ENCODE measurements around the gene ST3GAL3.

The ST3GAL3 gene

DNA sequence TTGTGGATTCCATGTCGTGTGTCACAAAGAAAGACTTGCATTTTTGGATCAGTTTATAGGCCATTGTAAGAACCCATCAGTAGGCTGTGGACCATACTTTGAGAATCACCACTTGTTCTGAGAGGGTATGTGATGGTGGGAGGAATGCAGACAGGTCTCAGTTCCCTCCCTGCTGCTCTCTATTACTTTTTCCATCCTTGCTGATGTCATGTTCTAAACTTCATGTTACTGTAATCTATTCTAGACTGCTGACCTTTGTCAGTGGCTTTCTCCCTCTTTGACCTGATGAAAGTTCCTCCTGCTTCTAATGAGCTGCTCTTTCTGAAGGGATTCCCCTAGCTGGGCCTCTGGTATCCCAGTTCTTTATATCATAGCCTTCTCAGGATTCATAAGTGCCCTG, 46.1 kb downstream of the ST3GAL3 start:
- Histone ChIP-seq H3K36me3 (ENCODE audit: control insufficient read depth, insufficient read depth, low read length) (no peaks in the 10 kb centered on the region), H3K4me1 (ENCODE audit: control insufficient read depth, insufficient read depth, low read length) (no peaks in the 10 kb centered on the region), H3K9me3 (ENCODE audit: control insufficient read depth, low read length) (no peaks in the 10 kb centered on the region), H3K4me3 (ENCODE audit: insufficient read depth, low read depth, low read length) (no peak overlapping the region), H3K27me3 (ENCODE audit: control insufficient read depth, insufficient read depth, low read length, poor library complexity, severe bottlenecking) (no peaks in the 10 kb centered on the region), H3K27ac (ENCODE audit: insufficient read depth, low read depth, low read length, poor library complexity, severe bottlenecking) (no peak overlapping the region)
- 86 to 90% methylated on average over 1 of the region's 1 CpG for WGBS, 2 experiments

DNA sequence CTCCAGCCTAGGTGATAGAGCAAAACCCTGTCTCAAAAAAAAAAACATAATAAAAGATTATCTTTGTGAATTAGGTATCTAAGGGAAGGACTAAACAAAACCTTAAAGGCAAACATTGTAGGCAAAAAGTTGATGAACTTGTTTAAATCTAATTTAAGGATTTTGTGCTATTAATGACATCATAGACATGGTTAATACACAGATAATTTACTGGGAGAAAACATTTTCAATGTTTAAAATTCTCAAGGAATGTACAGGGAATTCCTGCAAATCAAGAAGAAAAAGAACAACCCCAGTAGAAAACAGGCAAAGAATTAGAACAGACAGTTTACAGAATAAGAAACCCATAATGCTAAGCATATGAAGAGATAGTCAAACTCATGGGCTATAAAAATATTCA, 47.6 kb downstream of the ST3GAL3 start:
- no peaks in the 10 kb centered on the region for H3K27me3 ChIP-seq (ENCODE audit: control insufficient read depth, insufficient read depth, low read length, poor library complexity, severe bottlenecking)
- no peak overlapping the region for H3K27ac ChIP-seq (ENCODE audit: insufficient read depth, low read depth, low read length, poor library complexity, severe bottlenecking)
- H3K36me3 ChIP-seq (ENCODE audit: control insufficient read depth, insufficient read depth, low read length) = no peaks in the 10 kb centered on the region
- no peaks in the 10 kb centered on the region for H3K9me3 ChIP-seq (ENCODE audit: control insufficient read depth, low read length)
- H3K4me1 ChIP-seq (ENCODE audit: control insufficient read depth, insufficient read depth, low read length) = no peaks in the 10 kb centered on the region
- H3K4me3 ChIP-seq (ENCODE audit: insufficient read depth, low read depth, low read length) = no peak overlapping the region

DNA sequence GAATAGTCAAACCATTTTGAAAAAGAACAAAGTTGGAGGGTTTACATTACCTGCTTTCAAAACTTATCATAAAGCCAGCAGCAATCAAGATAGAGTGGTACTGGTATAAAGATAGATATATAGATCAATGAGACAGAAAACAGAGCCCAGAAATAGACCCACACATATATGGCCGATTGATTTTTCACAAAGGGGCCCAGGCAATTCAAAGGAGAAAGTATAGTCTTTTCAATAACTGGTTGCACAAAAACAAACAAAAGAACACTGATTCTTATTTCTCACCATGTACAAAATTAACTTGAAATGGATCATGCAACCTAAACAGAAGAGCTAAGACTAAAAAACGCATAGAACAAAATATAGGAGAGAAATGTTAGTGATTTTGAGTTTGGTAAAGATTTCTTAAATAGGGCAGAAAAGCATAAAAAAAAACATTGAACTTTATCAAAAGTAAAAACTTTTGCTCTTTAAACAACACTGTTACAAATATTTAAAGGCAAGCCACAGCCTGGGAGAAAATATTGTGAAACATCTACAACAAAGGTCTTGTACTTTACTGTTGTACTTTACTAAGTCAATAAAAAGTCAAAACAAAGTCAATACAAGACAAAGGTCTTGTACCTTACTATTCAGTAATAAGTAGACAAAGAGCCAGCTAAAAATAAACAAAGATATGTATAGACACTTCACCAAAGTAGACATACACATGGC, 50.2 kb downstream of the ST3GAL3 start:
- no peaks in the 10 kb centered on the region for H3K36me3 ChIP-seq (ENCODE audit: control insufficient read depth, insufficient read depth, low read length)
- H3K4me3 ChIP-seq (ENCODE audit: insufficient read depth, low read depth, low read length) = no peak overlapping the region
- H3K4me1 ChIP-seq (ENCODE audit: control insufficient read depth, insufficient read depth, low read length) = no peaks in the 10 kb centered on the region
- no peaks in the 10 kb centered on the region for H3K9me3 ChIP-seq (ENCODE audit: control insufficient read depth, low read length)
- no peaks in the 10 kb centered on the region for H3K27me3 ChIP-seq (ENCODE audit: control insufficient read depth, insufficient read depth, low read length, poor library complexity, severe bottlenecking)
- H3K27ac ChIP-seq (ENCODE audit: insufficient read depth, low read depth, low read length, poor library complexity, severe bottlenecking) = no peak overlapping the region
- 95 to 100% methylated on average over 2 of the region's 2 CpGs for WGBS, 2 experiments

DNA sequence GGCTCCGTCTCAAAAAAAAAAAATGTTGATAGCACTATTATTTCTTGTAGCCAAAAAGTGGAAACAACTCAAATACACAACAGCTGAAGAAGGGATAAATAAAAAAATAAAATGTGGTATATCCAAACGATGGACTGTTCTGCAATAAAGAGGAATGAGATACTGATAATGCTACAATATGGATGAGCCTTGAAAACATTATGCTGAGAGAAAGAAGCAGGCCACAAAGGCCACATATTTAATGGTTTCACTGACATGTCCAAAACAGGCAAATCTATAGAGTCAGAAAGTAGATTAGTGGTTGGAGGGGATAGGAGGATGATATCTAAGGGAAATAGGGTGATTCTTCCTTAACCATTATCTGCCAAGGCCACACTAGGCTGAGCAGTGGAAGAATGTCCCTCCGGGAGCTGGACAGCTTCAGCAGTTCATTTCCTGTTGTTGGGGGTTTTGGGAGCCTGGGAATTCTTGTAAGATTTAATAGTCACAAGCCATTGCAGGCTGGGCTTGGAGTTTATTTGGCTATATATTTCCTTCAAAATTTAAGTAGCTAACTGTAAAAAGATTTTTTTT, 53.5 kb downstream of the ST3GAL3 start:
- WGBS, 2 experiments = 93% methylated on average over 2 to 3 of the region's 3 CpGs
- H3K9me3 ChIP-seq (ENCODE audit: control insufficient read depth, low read length) = no peaks in the 10 kb centered on the region
- no peaks in the 10 kb centered on the region for H3K27me3 ChIP-seq (ENCODE audit: control insufficient read depth, insufficient read depth, low read length, poor library complexity, severe bottlenecking)
- no peaks in the 10 kb centered on the region for H3K36me3 ChIP-seq (ENCODE audit: control insufficient read depth, insufficient read depth, low read length)
- H3K4me3 ChIP-seq (ENCODE audit: insufficient read depth, low read depth, low read length) = no peak overlapping the region
- H3K27ac ChIP-seq (ENCODE audit: insufficient read depth, low read depth, low read length, poor library complexity, severe bottlenecking) = no peak overlapping the region
- H3K4me1 ChIP-seq (ENCODE audit: control insufficient read depth, insufficient read depth, low read length) = peaks cover 4% of the 10 kb centered on the region

DNA sequence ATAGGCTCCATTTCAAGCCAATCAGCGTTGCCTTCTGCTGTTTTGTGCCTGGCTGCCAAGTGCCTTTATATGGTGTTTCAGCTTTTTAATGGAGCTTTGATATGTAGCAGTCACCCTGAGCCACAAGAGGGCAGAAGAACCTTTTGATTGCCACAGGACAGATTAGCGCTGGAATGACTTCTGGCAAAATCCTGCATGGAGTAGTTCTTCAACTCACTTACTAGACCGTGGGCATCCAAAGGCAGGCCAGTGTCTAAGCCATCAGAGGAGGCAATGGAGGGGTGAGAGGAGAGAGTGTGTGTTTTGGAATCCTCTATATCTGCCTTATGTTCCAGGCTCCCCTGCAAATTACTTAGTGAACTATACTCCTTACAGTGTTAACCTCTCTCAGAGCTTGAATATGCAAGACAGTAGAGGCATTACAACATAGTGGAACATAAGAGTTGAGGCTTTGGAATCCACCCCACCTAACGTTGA, 56.2 kb downstream of the ST3GAL3 start:
- H3K9me3 ChIP-seq (ENCODE audit: control insufficient read depth, low read length) = no peaks in the 10 kb centered on the region
- H3K36me3 ChIP-seq (ENCODE audit: control insufficient read depth, insufficient read depth, low read length) = no peaks in the 10 kb centered on the region
- H3K4me1 ChIP-seq (ENCODE audit: control insufficient read depth, insufficient read depth, low read length) = peaks cover 14% of the 10 kb centered on the region
- H3K27ac ChIP-seq (ENCODE audit: insufficient read depth, low read depth, low read length, poor library complexity, severe bottlenecking) = no peak overlapping the region
- WGBS, 2 experiments = 18 to 22% methylated on average over 4 of the region's 4 CpGs
- H3K27me3 ChIP-seq (ENCODE audit: control insufficient read depth, insufficient read depth, low read length, poor library complexity, severe bottlenecking) = no peaks in the 10 kb centered on the region
- H3K4me3 ChIP-seq (ENCODE audit: insufficient read depth, low read depth, low read length) = no peak overlapping the region

DNA sequence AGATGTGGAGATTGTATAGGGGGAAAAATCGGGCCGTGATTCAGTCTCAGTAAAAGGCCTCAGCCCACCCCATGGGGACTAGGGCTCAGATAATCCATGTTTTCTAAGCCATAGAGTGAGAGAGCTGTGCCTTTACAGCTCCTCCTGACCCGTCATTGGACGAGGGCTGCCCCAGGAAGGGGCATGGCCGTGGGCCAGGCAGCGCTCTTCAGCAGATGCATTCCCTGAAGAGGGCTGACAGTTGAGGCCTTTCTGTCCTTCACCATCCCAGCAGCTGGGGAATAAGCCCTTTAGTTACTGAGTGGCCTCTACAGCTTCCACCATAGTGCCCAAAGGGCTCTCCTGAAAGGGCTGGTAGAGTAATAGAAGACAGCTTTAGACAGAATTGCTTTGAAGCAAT, 57.2 kb downstream of the ST3GAL3 start:
- Histone ChIP-seq H3K9me3 (ENCODE audit: control insufficient read depth, low read length) (no peaks in the 10 kb centered on the region), H3K27ac (ENCODE audit: insufficient read depth, low read depth, low read length, poor library complexity, severe bottlenecking) (no peak overlapping the region), H3K4me3 (ENCODE audit: insufficient read depth, low read depth, low read length) (no peak overlapping the region), H3K36me3 (ENCODE audit: control insufficient read depth, insufficient read depth, low read length) (no peaks in the 10 kb centered on the region), H3K4me1 (ENCODE audit: control insufficient read depth, insufficient read depth, low read length) (peaks cover 14% of the 10 kb centered on the region), H3K27me3 (ENCODE audit: control insufficient read depth, insufficient read depth, low read length, poor library complexity, severe bottlenecking) (no peaks in the 10 kb centered on the region)
- WGBS, 2 experiments = 55 to 56% methylated on average over 6 of the region's 6 CpGs

DNA sequence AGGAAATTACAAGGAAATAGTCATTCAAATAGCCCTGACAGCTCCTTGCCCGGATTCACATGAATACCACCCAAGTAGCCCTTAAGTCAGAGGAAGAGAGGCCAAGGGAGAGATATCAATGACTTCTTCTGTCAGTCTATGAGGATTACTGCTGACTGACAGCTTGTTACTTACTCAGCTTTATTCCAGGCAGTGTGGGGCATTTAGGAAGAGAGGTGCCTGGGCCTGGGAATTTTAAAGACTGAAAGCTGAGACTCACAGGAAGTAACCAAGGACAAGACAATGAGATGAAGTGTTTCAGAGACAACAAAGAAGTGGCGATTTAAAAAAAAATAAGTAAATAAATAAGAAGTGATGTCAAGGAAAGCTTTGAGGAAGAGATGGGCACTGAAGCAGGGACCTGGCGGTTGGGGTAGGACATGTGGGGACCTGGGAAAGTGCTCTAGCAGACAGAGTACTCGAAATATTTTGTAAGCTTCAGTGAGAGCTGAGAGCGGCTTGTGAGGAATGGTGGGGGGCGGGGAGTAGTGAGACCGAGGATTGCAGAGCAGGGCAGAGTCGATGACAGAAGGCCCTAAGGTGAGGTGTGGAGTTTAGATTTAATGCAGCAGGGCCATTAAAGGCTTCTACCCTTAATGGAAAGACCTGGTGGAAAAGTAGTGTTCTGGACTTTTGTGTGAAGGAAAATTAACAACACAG, 58.9 kb downstream of the ST3GAL3 start:
- Histone ChIP-seq H3K27me3 (ENCODE audit: control insufficient read depth, insufficient read depth, low read length, poor library complexity, severe bottlenecking) (no peaks in the 10 kb centered on the region), H3K4me1 (ENCODE audit: control insufficient read depth, insufficient read depth, low read length) (peaks cover 14% of the 10 kb centered on the region), H3K9me3 (ENCODE audit: control insufficient read depth, low read length) (no peaks in the 10 kb centered on the region), H3K4me3 (ENCODE audit: insufficient read depth, low read depth, low read length) (no peak overlapping the region), H3K36me3 (ENCODE audit: control insufficient read depth, insufficient read depth, low read length) (no peaks in the 10 kb centered on the region), H3K27ac (ENCODE audit: insufficient read depth, low read depth, low read length, poor library complexity, severe bottlenecking) (peak overlapping the region; percentile 85)
- 3 to 4% methylated on average over 8 of the region's 8 CpGs for WGBS, 2 experiments

DNA sequence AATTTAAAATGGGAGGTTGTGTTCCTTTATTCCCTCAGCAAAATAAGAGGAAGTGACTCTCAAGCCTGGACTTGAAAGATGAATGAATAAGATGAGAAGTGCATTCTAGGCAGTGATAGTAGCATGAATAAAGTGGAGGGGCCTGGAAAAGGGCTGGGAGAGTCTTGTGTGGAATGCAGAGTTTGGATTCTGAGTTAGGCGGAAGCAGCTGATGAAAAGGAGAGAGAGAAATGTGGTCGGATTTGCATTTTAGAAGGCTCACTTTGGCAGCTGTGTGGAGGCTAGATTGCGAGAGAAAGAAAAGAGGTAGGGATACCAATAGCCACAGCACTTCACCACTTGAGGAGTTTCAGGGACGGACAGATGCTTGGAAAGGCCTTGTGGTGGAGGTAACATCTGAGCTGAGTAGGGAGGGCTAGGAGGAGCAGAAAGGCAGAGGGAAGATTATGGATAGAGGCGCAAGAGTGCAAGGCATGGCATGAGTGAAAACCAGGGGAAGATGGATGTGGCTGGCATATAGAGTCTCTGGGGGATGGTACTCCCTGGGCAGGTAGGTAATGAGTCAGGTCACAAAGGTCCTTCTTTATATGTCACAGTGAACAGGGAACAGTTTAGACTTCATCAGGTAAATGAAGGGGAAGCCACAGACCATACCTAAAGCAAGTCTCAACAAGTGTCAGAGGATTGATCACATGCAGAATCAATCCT, 59.6 kb downstream of the ST3GAL3 start:
- H3K36me3 ChIP-seq (ENCODE audit: control insufficient read depth, insufficient read depth, low read length) = no peaks in the 10 kb centered on the region
- H3K9me3 ChIP-seq (ENCODE audit: control insufficient read depth, low read length) = no peaks in the 10 kb centered on the region
- no peak overlapping the region for H3K4me3 ChIP-seq (ENCODE audit: insufficient read depth, low read depth, low read length)
- peak overlapping the region; percentile 85 for H3K27ac ChIP-seq (ENCODE audit: insufficient read depth, low read depth, low read length, poor library complexity, severe bottlenecking)
- H3K4me1 ChIP-seq (ENCODE audit: control insufficient read depth, insufficient read depth, low read length) = peaks cover 14% of the 10 kb centered on the region
- H3K27me3 ChIP-seq (ENCODE audit: control insufficient read depth, insufficient read depth, low read length, poor library complexity, severe bottlenecking) = no peaks in the 10 kb centered on the region
- 35% methylated on average over 5 of the region's 5 CpGs for WGBS, 2 experiments

DNA sequence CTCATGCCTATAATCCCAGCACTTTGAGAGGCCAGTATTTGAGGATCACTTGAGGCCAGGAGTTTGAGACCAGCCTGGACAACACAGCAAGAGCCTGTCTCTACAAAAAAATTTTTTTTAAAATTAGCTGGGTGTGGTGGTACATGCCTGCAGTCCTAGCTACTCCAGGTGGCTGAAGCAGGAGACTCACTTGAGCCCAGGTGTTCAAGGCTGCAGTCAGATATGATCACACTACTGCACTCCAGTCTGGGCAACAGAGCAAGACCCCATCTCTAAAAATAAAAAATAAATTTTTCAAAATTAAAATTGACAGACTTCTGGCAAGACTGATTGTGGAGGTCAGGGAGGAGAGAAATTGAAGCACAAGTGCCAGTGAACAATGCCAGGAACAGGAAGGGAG, 60.8 kb downstream of the ST3GAL3 start:
- Histone ChIP-seq H3K9me3 (ENCODE audit: control insufficient read depth, low read length) (no peaks in the 10 kb centered on the region), H3K4me3 (ENCODE audit: insufficient read depth, low read depth, low read length) (no peak overlapping the region), H3K27ac (ENCODE audit: insufficient read depth, low read depth, low read length, poor library complexity, severe bottlenecking) (no peak overlapping the region), H3K36me3 (ENCODE audit: control insufficient read depth, insufficient read depth, low read length) (no peaks in the 10 kb centered on the region), H3K27me3 (ENCODE audit: control insufficient read depth, insufficient read depth, low read length, poor library complexity, severe bottlenecking) (no peaks in the 10 kb centered on the region), H3K4me1 (ENCODE audit: control insufficient read depth, insufficient read depth, low read length) (peaks cover 14% of the 10 kb centered on the region)

DNA sequence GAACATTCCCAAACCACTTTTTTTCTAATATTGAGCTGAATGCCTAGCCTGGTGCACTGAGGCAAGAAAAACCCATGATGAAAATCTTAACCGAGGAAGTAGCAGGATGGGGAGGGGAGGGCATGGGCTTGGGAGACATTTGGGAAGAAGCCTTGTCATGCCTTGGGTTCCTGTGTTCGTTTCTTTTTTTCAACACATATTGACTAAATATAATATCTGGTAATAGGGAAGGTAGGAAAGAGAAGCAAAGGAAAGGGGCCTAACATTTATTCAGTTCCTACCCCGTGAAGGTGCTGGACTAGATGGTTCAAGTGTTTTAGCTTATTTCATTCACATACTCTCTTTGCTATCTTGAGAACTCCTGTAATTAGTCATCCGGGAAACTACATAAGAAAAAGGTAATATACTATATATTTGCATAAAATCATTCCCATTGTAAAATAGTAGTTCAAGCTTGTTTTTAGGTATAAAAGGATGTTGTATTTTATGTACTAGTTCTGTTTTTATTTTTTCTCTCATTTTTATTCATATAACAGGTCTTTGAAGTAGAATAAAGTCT, 62.1 kb downstream of the ST3GAL3 start:
- Histone ChIP-seq H3K36me3 (ENCODE audit: control insufficient read depth, insufficient read depth, low read length) (no peaks in the 10 kb centered on the region), H3K4me3 (ENCODE audit: insufficient read depth, low read depth, low read length) (no peak overlapping the region), H3K27me3 (ENCODE audit: control insufficient read depth, insufficient read depth, low read length, poor library complexity, severe bottlenecking) (no peaks in the 10 kb centered on the region), H3K4me1 (ENCODE audit: control insufficient read depth, insufficient read depth, low read length) (peaks cover 14% of the 10 kb centered on the region), H3K27ac (ENCODE audit: insufficient read depth, low read depth, low read length, poor library complexity, severe bottlenecking) (no peak overlapping the region), H3K9me3 (ENCODE audit: control insufficient read depth, low read length) (no peaks in the 10 kb centered on the region)
- 67 to 81% methylated on average over 1 to 3 of the region's 4 CpGs for WGBS, 2 experiments

Measured in ectodermal cell (in vitro differentiated cells).